OCI-LY7 (cell line): ENCODE measurements around the gene TRMU.

Source experiments
- EZH2phosphoT487 ChIP-seq: fragments of 200-600 bp; sonication (generic); IDR thresholded peaks from 2 replicates; pipeline ENCODE4 v1.6.1; 2018; ENCODE audit warnings: low read depth, borderline replicate concordance, mild to moderate bottlenecking, mixed run types, antibody characterized with exemption, low read length, moderate library complexity, mixed read lengths
- TF ChIP-seq, protein P1 (sequence below): fragments of 200-600 bp; sonication (generic); conservative IDR thresholded peaks from 2 replicates; pipeline ENCODE4 v1.5.1; 2014; ENCODE audit warnings: mild to moderate bottlenecking, antibody characterized with exemption, low read length, moderate library complexity, mixed read lengths

DNA sequence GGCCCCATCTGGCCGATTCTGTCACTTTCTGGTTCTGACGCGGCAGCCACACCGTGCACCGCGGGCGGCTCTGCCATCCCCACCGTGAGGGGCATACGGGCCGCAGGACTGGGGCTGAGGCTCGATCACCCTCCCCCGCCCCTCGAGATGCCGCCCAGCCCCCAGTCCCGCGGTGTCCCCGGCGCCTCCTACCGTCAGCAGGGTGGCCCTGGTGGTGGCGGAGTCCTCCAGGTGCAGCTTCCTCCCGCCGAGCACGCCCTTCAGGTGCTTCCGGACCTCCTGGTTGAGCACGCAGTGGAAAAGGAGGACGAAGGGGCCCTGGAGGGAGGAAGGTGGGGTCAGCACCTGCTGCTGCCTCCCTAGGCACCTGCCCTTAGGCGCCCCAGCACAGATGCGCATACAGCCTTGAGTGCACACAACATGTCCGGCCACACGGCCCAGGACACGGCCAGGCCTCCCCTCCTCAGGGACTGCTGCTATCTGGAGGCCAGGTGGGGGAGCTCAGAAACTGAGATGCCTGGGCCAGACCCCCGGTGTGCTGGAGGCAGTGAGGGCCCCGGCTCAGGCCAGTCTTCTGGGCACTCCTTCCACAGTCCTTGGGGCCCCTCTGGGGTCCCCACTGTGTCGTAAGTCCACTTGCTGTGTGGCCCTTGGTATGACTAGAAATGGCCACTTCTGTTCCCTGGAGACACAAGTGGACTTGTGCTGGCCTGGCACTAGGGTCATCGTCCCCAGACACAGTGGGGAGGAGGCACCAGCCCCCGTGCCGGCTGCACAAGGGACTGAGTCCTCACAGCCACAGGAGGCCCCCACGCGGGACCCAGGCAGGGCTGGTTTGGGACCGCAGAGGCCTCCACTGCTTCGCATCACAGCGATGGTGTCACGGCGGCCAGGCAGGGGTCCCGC lies 31.5 kb downstream of the TRMU start:
- TF ChIP-seq, protein P1, sequence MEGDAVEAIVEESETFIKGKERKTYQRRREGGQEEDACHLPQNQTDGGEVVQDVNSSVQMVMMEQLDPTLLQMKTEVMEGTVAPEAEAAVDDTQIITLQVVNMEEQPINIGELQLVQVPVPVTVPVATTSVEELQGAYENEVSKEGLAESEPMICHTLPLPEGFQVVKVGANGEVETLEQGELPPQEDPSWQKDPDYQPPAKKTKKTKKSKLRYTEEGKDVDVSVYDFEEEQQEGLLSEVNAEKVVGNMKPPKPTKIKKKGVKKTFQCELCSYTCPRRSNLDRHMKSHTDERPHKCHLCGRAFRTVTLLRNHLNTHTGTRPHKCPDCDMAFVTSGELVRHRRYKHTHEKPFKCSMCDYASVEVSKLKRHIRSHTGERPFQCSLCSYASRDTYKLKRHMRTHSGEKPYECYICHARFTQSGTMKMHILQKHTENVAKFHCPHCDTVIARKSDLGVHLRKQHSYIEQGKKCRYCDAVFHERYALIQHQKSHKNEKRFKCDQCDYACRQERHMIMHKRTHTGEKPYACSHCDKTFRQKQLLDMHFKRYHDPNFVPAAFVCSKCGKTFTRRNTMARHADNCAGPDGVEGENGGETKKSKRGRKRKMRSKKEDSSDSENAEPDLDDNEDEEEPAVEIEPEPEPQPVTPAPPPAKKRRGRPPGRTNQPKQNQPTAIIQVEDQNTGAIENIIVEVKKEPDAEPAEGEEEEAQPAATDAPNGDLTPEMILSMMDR, result no peak; the same call in 1 of the 2 replicates
- no peak for TF ChIP-seq EZH2phosphoT487
